T1000 (cell line): ENCODE results near the gene KPNA3.
"Not testable (repeated sequence)": the region's sequence is repeated elsewhere in the genome, so short reads cannot be mapped to it uniquely, and the experiment has no call there.

ENCODE experiments used
- DNase-seq: peaks from one replicate; lab custom pipeline; 2025; ENCODE audit warnings: mixed read lengths; lab: John Stamatoyannopoulos, UW

Gene KPNA3

GRCh38 chr13:49807681-49808080, 15.2 kb upstream of the KPNA3 start:
- DNase-seq, result no peak

GRCh38 chr13:49806126-49806536, 13.6 kb upstream of the KPNA3 start:
- DNase-seq, result no peak

- DNase-seq, result not testable (repeated sequence)
Observed at GRCh38 chr13:49803047-49803446, 10.6 kb upstream of the KPNA3 start.

- DNase-seq, result no peak
Observed at GRCh38 chr13:49802426-49802825, 9.9 kb upstream of the KPNA3 start.

GRCh38 chr13:49791711-49792549, 552 bp downstream of the KPNA3 start:
- DNase-seq, result peak; percentile 31

- no peak for DNase-seq
Observed at GRCh38 chr13:49791315-49791710, 1.2 kb downstream of the KPNA3 start.

GRCh38 chr13:49789968-49790367, 2.5 kb downstream of the KPNA3 start:
- DNase-seq, result no peak

GRCh38 chr13:49786401-49787008, 6.0 kb downstream of the KPNA3 start:
- DNase-seq, result no peak

- DNase-seq, result no peak
Observed at GRCh38 chr13:49784886-49785570, 7.5 kb downstream of the KPNA3 start.

- DNase-seq, result no peak
Observed at GRCh38 chr13:49783865-49784264, 8.6 kb downstream of the KPNA3 start.

- DNase-seq, result no peak
Observed at GRCh38 chr13:49782784-49783183, 9.7 kb downstream of the KPNA3 start.

GRCh38 chr13:49781806-49782205, 10.7 kb downstream of the KPNA3 start:
- DNase-seq, result no peak

- no peak for DNase-seq
Observed at GRCh38 chr13:49779721-49780120, 12.8 kb downstream of the KPNA3 start.

GRCh38 chr13:49777746-49778614, 14.5 kb downstream of the KPNA3 start:
- no peak for DNase-seq

- no peak for DNase-seq
Observed at GRCh38 chr13:49776871-49777270, 15.6 kb downstream of the KPNA3 start.

- DNase-seq, result no peak
Observed at GRCh38 chr13:49774376-49775005, 18.0 kb downstream of the KPNA3 start.

GRCh38 chr13:49772828-49773227, 19.7 kb downstream of the KPNA3 start:
- DNase-seq, result no peak

GRCh38 chr13:49761811-49762210, 30.7 kb downstream of the KPNA3 start:
- not testable (repeated sequence) for DNase-seq

- DNase-seq, result no peak
Observed at GRCh38 chr13:49760558-49760957, 31.9 kb downstream of the KPNA3 start.

GRCh38 chr13:49759503-49759902, 33.0 kb downstream of the KPNA3 start:
- no peak for DNase-seq

- no peak for DNase-seq
Observed at GRCh38 chr13:49756263-49756662, 36.2 kb downstream of the KPNA3 start.
